Ovary (tissue), 9 donors: ENCODE data around the gene ADAR. TPM values are rescaled to one million over a fixed set of nuclear protein-coding genes. Genes with fewer than 3 reads are reported as not detected.

Source experiments
- DNase-seq, 5 donors: peaks; one replicate each; pipeline ENCODE4 v3.0.0-alpha.2; 2019 to 2020
- H3K27ac ChIP-seq, 2 donors: fragments of 200-600 bp; one replicate each; pipeline versions ENCODE4 v1.5.1 to v1.8.0; 2019 to 2022
- H3K27me3 ChIP-seq: fragments of 200-600 bp; one replicate; pipeline ENCODE4 v1.8.0; 2022
- H3K36me3 ChIP-seq: fragments of 200-600 bp; sonication (generic); one replicate; pipeline ENCODE4 v1.5.1; 2019
- H3K4me1 ChIP-seq: one replicate; pipeline ENCODE4 v1.8.1; 2013; ENCODE audit warnings: mild to moderate bottlenecking, moderate library complexity; ENCODE audit not compliant: insufficient read depth
- H3K4me3 ChIP-seq: fragments of 200-600 bp; sonication (generic); one replicate; pipeline ENCODE4 v1.5.1; 2017
- H3K9me3 ChIP-seq, 2 donors: fragments of 200-600 bp in 1 of 2; sonication (generic) in 1 of 2; one replicate each; pipeline versions ENCODE4 v1.5.1 to v1.8.1; 2013 to 2019; ENCODE audit warnings: mild to moderate bottlenecking in 1 of 2, moderate library complexity in 1 of 2
- EP300 ChIP-seq: sonication (generic); formaldehyde crosslinking; IDR thresholded peaks from one replicate; pipeline ENCODE4 v1.6.1; 2017; ENCODE audit warnings: antibody characterized with exemption
- POLR2A ChIP-seq: fragments of 450-650 bp; IDR thresholded peaks from one replicate; pipeline ENCODE4 v1.6.1; 2017; ENCODE audit warnings: antibody characterized with exemption, mild to moderate bottlenecking, moderate library complexity
- WGBS, 3 donors: extraction: QIAGEN DNeasy Blood & Tissue Kit in 1 of 3; methylation state at CpG; one replicate each; pipeline versions ENCODE4 v1.1.5 to v1.1.7; 2013 to 2017; 5-methylcytosine and 5-hydroxymethylcytosine counted together
- intact Hi-C, 4 donors: fragments of 100-400 bp; cut with DNase I; formaldehyde crosslinking; loops; one replicate each; pipeline versions ENCODE4 v1.11.0 to v1.15.1; 2022 to 2023
- polyA plus RNA-seq, 2 donors: library from polyadenylated mRNA; stranded (reverse); fragments of 200-250 nt in 1 of 2; fragments of 350-450 nt in 1 of 2; fragmentation: Illumina TruSeq in 1 of 2; extraction: RNeasy Lipid Tissue Mini Kit (QIAGEN cat#74804) in 1 of 2; gene quantifications; one replicate each; pipeline ENCODE4 v1.2.3, GENCODE V29; 2013 to 2014
- total RNA-seq, 7 donors: library from RNA; depleted of rRNA in 2 of 7; stranded (reverse); fragments of >200 nt in 2 of 7; fragmentation: NEBNext Ultra II Directional in 3 of 7; extraction: Animal tissue kit (Norgen Biotek cat#: 25700) in 3 of 7; gene quantifications; one replicate each; pipeline versions ENCODE4 v1.1.0 to v1.2.4, GENCODE V29; 2016 to 2023
- TF ChIP-seq, protein P1 (sequence below), 3 donors: fragments of 450-650 bp in 2 of 3; fragments of 200-600 bp in 1 of 3; IDR thresholded peaks; one replicate each; pipeline versions ENCODE4 v1.5.1 to v1.8.0; 2016 to 2022; ENCODE audit warnings: antibody characterized with exemption in 3 of 3, mild to moderate bottlenecking in 1 of 3
- donor health status: DM: no; HTN: no; CAD: no; lungs with moderate emphysema.
- donor health status: DM: no; HTN: no; CAD: no.
- donor health status: Bipolar disorder and iron deficiency.
- donor health status: DM: yes; HTN: yes; CAD: no.
- donor health status: DM: no; HTN: no; CAD: no.
- donor health status: DM: yes; HTN: yes; CAD: no.

Gene ADAR
- total and polyA plus RNA-seq, 9 donors: 45.0 to 184 (median 134) TPM

DNA sequence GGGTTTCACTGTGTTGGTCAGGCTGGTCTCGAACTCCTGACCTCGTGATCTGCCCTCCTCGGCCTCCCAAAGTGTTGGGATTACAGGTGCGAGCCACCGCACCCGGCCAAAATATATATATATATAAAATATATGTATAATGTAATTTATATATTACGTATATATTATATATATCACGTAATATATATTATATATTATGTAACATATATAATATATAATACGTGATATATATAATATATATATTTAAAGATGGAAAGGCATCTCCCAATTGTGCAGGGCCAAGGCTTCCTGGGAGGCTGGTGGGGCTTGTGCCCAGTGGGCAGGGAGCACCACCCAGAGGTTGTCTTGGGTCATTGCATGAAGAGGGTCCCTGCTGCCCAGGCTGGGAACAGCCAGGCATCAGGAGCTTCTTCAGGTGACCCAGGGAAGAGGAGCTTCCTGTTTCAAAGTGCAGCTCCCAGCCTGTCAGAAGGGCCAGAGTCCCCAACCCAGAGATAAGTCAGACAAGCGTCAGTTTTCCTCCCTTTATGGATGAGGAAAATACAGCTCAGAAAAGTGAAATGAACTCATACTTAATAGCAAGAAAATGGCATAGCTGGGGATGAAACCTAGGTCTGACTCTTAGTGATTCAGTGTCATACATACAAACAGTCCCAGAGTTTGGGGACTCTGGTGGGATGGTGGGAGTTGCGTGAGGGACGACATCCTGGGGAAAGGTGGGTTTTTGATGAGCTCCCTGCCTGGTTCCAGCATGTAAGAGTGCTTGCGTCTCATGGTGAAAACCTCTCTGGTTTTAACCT lies 61.5 kb downstream of the ADAR start:
- no peak overlapping the region for H3K4me3 ChIP-seq
- no peaks in the 10 kb centered on the region for H3K36me3 ChIP-seq
- H3K4me1 ChIP-seq: peaks cover 2% of the 10 kb centered on the region
- no peaks in the 10 kb centered on the region for H3K27me3 ChIP-seq
- no peaks in the 10 kb centered on the region for H3K9me3 ChIP-seq
- WGBS, 3 donors: 64 to 71% (median 69%) methylated on average over 13 of the region's 13 CpGs
- intact Hi-C loops: loop anchor here in 1 of 4 donors (10.0 kb wide), 1 partner anchor 62 kb away; no protein-coding TSS in a partner anchor
- TF ChIP-seq POLR2A (no peak), EP300 (no peak)
- TF ChIP-seq, protein P1, sequence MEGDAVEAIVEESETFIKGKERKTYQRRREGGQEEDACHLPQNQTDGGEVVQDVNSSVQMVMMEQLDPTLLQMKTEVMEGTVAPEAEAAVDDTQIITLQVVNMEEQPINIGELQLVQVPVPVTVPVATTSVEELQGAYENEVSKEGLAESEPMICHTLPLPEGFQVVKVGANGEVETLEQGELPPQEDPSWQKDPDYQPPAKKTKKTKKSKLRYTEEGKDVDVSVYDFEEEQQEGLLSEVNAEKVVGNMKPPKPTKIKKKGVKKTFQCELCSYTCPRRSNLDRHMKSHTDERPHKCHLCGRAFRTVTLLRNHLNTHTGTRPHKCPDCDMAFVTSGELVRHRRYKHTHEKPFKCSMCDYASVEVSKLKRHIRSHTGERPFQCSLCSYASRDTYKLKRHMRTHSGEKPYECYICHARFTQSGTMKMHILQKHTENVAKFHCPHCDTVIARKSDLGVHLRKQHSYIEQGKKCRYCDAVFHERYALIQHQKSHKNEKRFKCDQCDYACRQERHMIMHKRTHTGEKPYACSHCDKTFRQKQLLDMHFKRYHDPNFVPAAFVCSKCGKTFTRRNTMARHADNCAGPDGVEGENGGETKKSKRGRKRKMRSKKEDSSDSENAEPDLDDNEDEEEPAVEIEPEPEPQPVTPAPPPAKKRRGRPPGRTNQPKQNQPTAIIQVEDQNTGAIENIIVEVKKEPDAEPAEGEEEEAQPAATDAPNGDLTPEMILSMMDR (IDR thresholded peaks at IDR 0.05): peak in 1 of 3 donors; percentile 55
- H3K27ac ChIP-seq: no peak overlapping the region
- peak in 4 of 5 donors; percentile 41 to 51 (median 48) for DNase-seq

DNA sequence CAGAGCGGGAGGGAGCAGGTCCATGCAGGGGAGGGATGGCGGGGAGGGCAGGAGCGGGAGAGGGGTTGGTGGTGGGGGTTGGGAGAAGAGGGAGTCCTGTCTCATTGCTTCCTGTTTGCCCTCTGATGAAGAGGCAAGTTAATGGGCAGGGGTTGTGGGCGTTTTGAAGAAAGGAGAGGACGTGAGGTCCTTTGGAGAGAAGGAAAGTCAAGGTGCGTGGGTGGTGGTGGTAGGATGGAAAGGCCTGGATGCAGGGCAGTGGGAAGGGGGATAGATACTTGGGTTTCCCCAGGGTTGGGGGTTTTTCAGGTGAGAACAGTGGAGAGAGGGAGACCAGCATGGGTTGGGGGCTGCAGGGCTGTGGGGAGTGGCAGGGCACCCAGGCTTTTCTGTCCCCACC lies 66.8 kb downstream of the ADAR start:
- H3K27ac ChIP-seq: no peak overlapping the region
- H3K9me3 ChIP-seq: no peaks in the 10 kb centered on the region
- H3K4me1 ChIP-seq: no peaks in the 10 kb centered on the region
- intact Hi-C loops: loop anchor here in 2 of 4 donors (5.0 to 10.0 kb wide), 2 partner anchors 54 to 56 kb away; no protein-coding TSS in a partner anchor
- no peaks in the 10 kb centered on the region for H3K27me3 ChIP-seq
- no peaks in the 10 kb centered on the region for H3K36me3 ChIP-seq
- TF ChIP-seq, protein P1 (IDR thresholded peaks at IDR 0.05): no peak
- TF ChIP-seq POLR2A (no peak), EP300 (no peak)
- DNase-seq: no peak
- 68 to 81% (median 79%) methylated on average over 6 of the region's 6 CpGs for whole genome bisulfite sequencing, 3 donors
- H3K4me3 ChIP-seq: no peak overlapping the region

DNA sequence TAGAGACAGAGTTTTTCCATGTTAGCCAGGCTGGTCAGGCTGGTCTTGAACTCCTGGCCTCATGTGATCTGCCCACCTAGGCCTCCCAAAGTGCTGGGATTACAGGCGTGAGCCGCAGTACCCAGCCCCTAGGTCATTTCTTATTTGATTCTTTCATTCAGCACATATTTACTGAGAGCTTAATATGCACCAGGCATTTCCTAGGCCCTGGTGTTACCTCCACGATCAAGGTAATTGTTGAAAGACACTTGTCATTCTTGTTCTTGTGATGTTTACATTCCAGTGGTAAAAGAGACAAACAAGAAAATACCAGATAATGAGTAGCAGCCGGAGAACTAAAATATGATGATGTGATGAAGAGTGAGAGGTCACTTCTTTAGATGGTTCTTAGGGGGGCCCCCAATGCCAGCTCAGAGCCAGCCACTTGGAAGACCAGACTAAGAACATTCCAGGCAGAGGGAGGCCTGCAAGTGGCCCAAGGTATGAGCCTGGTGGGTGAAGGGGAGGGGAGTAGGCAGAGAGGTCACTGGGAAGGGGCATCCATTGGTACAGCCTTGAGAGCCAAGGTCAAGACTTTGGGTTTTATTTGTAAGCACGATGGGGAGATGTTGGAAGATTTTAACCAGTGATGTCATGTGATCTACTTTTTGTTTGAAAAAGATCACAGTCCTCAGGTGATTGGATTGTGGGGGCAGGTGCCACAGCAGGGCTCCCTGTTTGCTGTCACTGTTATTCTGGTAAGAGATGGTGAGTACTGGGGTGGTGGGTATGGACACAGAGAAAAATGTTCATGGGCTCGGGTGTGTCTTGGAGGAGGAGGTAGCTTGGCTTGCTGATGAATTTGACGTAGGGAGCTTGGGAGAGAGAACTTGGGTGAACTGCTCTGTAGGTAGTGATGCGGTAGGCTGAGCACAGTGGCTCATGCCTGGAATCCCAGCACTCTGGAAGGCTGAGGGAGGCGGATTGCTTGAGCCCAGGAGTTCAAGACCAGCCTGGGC lies 68.2 kb downstream of the ADAR start:
- DNase-seq: no peak
- Histone ChIP-seq H3K4me1 (no peaks in the 10 kb centered on the region), H3K4me3 (no peak overlapping the region), H3K36me3 (no peaks in the 10 kb centered on the region), H3K27ac (no peak overlapping the region), H3K27me3 (no peaks in the 10 kb centered on the region), H3K9me3 (no peaks in the 10 kb centered on the region)
- intact Hi-C loops: loop anchor here in 2 of 4 donors (5.0 to 10.0 kb wide), 2 partner anchors 52 to 55 kb away; no protein-coding TSS in a partner anchor
- TF ChIP-seq POLR2A (no peak), EP300 (no peak)
- TF ChIP-seq, protein P1 (IDR thresholded peaks at IDR 0.05): no peak
- 77 to 85% (median 81%) methylated on average over 9 of the region's 9 CpGs for WGBS, 3 donors

DNA sequence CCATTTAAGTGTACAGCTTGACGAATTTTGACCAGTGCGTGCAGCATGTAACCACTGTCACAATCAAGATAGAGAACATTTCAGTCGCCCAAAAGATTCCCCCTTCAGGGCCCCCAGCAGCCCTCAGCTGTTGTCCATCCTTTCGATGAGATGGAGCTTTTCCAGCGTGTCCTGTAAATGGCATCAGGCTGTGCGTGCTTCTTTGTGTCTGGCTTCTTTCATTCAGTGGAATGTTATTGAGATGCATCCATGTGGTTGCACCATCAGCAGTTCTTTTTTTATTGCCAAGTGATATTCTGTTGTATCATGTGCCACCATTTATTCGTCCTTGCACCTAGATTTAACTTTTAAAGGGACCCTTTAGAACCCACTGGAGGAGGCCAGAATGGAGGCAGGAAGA lies 71.4 kb downstream of the ADAR start:
- no peaks in the 10 kb centered on the region for H3K4me1 ChIP-seq
- H3K4me3 ChIP-seq: no peak overlapping the region
- TF ChIP-seq EP300 (no peak), POLR2A (no peak)
- TF ChIP-seq, protein P1 (IDR thresholded peaks at IDR 0.05): no peak
- no peaks in the 10 kb centered on the region for H3K9me3 ChIP-seq
- H3K36me3 ChIP-seq: no peaks in the 10 kb centered on the region
- no peak overlapping the region for H3K27ac ChIP-seq
- DNase-seq: no peak
- no peaks in the 10 kb centered on the region for H3K27me3 ChIP-seq
- intact Hi-C loops: no loop called here
- WGBS, 3 donors: 76 to 81% (median 80%) methylated on average over 7 of the region's 7 CpGs
